ENCODE results near the gene TMLHE. TPM values are rescaled to one million over a fixed set of nuclear protein-coding genes. Genes with fewer than 3 reads are reported as not detected.
A peak's percentile ranks its signal among the peaks of the same experiment; 100 is the strongest.
"Not testable (repeated sequence)": the region's sequence is repeated elsewhere in the genome, so short reads cannot be mapped to it uniquely, and the experiment has no call there.

The TMLHE gene, protein sequence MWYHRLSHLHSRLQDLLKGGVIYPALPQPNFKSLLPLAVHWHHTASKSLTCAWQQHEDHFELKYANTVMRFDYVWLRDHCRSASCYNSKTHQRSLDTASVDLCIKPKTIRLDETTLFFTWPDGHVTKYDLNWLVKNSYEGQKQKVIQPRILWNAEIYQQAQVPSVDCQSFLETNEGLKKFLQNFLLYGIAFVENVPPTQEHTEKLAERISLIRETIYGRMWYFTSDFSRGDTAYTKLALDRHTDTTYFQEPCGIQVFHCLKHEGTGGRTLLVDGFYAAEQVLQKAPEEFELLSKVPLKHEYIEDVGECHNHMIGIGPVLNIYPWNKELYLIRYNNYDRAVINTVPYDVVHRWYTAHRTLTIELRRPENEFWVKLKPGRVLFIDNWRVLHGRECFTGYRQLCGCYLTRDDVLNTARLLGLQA
- 8.8 TPM for polyA plus RNA-seq (2013, experiment 1 of 2)
- 9.1 TPM for polyA plus RNA-seq (2013, experiment 2 of 2)

DNA sequence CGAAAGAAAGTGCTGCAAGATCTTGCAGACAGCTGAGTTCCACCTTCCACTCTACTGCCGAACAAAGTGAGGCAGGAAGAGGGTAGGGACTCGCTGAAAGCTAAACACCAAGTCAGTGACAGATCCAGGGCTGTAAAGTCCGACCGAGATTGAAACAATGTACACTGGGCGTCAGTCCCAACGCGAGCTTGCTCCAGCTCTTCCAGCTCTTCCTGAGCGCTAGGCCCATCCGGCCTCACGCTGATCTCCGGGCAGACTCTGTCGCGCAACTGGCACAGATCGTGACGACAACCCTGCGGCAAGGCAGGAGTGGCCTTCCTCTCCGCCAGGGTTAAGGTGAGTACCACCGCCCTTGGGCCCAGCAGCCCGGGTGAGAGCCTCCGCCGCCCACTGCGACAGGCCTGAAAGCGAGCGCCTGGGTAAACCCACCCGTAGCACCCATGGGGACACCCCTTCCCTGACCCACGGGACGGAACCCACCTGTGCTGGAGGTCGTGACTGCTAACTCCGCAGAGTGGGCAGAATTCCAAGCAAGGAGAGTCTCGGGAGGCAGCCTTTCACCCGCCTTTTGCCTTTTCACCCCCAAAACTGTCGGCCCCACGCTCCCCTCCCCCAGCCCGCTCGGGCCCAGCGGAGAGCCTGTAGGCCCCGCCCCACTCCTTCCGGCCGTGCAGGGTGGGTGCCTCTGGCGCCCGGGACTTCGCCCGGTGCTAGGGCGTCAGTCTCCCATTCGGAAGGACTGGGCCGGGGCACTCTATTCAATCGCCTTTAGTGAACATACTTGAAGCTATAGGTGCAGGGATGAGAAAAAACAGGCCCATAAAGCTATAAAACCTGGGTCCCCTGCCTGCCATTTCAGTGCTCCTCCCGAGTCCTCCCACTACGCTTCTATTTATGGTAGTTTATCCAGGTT is at the start of gene TMLHE, which contains the start of gene SPRY3:
TSS of gene TMLHE (minus strand) at position 641 of the 913 bp plus-strand sequence. CDS start 67,676 bp downstream, outside the sequence.
TSS of gene SPRY3 (plus strand) at position 275 of the 913 bp plus-strand sequence.
- H3K9ac ChIP-seq (ENCODE audit: low read length), result peak within 1 kb of the TSS; percentile 93
- H4K5ac ChIP-seq (ENCODE audit: low read length), result no peak within 1 kb of the TSS
- DNase-seq, result peak; percentile 68
- H3K79me2 ChIP-seq (ENCODE audit: control insufficient read depth, insufficient read depth, low read length), result peaks cover 4% of the 10 kb centered on the region
- H3K4me2 ChIP-seq (ENCODE audit: low read length), result peak within 1 kb of the TSS; percentile 62
- H2BK5ac ChIP-seq (ENCODE audit: low read length), result peak within 1 kb of the TSS; percentile 63
- no peak within 1 kb of the TSS for H2BK120ac ChIP-seq (ENCODE audit: low read depth, low read length)
- peak within 1 kb of the TSS; percentile 92 for H3K18ac ChIP-seq (ENCODE audit: low read length)
- no peaks in the 10 kb centered on the region for H3K27me3 ChIP-seq (ENCODE audit: insufficient read depth, low read length, poor library complexity)
- peak within 1 kb of the TSS; percentile 81 for H4K8ac ChIP-seq (ENCODE audit: low read depth, low read length)
- H3K36me3 ChIP-seq (ENCODE audit: control insufficient read depth, insufficient read depth, low read length), result no peaks in the 10 kb centered on the region
- no peak within 1 kb of the TSS for H2AK5ac ChIP-seq (ENCODE audit: low read length)
- WGBS (ENCODE audit: extremely low coverage, insufficient coverage, low lambda C conversion rate), result no CpG with 5 or more reads among the region's 50 CpGs
- H3K23ac ChIP-seq (ENCODE audit: low read length), result peak within 1 kb of the TSS; percentile 45
- H3K4me3 ChIP-seq (ENCODE audit: low read length), result peak within 1 kb of the TSS; percentile 81
- peak within 1 kb of the TSS; percentile 93 for H3K56ac ChIP-seq (ENCODE audit: low read length)
- H3K79me1 ChIP-seq (ENCODE audit: low read length), result no peaks in the 10 kb centered on the region
- H3K4ac ChIP-seq (ENCODE audit: low read depth, low read length), result peak within 1 kb of the TSS; percentile 48
- H3K4me1 ChIP-seq (ENCODE audit: control insufficient read depth, low read depth, low read length), result no peaks in the 10 kb centered on the region
- H2BK15ac ChIP-seq (replicated peaks; ENCODE audit: low read depth), result no peak within 1 kb of the TSS
- H3K27ac ChIP-seq (ENCODE audit: low read depth, low read length), result peak within 1 kb of the TSS; percentile 66

DNA sequence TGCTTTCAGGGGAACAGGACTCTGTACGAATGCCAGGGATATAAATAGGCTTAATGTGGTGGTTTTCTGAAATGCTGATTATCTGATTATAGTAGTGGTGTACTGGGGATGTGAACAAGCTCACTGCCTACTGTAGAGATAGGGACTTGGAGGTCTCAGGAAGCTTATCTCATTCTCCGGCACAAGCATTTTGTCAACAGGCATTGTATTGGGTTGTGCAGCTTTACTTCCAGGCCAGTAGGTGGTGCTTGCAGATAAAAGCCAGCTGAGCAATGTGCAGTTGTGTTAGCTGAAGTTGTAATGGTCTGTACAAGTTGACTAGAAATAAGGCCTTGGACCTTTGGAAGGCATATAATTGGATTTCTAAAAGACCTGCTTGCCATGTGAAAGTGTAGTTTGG is 49.5 kb upstream of the TMLHE start:
- no CpG with 5 or more reads among the region's 2 CpGs for WGBS (ENCODE audit: extremely low coverage, insufficient coverage, low lambda C conversion rate)
- H2AK5ac ChIP-seq (ENCODE audit: low read length), result no peak overlapping the region
- no peaks in the 10 kb centered on the region for H3K79me1 ChIP-seq (ENCODE audit: low read length)

DNA sequence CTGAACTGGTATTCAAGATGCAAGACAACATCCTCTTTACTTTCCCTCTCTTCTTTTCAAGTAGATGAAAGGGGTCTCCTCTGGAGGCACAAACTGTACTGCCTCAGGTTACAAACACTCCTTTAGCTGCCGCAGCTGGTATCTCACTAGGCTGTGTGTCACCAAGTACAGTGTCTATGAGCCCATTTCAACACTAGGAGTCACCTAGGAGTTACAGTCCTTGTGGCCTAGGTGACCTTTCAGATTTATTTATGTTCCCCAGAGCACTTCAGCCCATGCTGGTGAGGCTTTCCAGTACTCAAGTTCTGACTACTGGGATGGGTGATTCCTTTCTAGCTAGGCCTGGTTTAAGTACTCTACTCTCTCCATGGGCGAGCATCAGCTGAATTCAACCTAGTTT is 32.4 kb upstream of the TMLHE start:
- no peaks in the 10 kb centered on the region for H3K79me1 ChIP-seq (ENCODE audit: low read length)
- no peak overlapping the region for H4K8ac ChIP-seq (ENCODE audit: low read depth, low read length)
- H3K4me1 ChIP-seq (ENCODE audit: control insufficient read depth, low read depth, low read length), result no peaks in the 10 kb centered on the region
- no peak overlapping the region for H3K4ac ChIP-seq (ENCODE audit: low read depth, low read length)
- peak; percentile 57 for DNase-seq
- no peaks in the 10 kb centered on the region for H3K36me3 ChIP-seq (ENCODE audit: control insufficient read depth, insufficient read depth, low read length)
- no peak overlapping the region for H2BK120ac ChIP-seq (ENCODE audit: low read depth, low read length)
- H3K27me3 ChIP-seq (ENCODE audit: insufficient read depth, low read length, poor library complexity), result no peaks in the 10 kb centered on the region
- H2BK5ac ChIP-seq (ENCODE audit: low read length), result no peak overlapping the region
- H3K27ac ChIP-seq (ENCODE audit: low read depth, low read length), result no peak overlapping the region
- no peak overlapping the region for H3K4me2 ChIP-seq (ENCODE audit: low read length)
- no peak overlapping the region for H2BK15ac ChIP-seq (replicated peaks; ENCODE audit: low read depth)
- H4K5ac ChIP-seq (ENCODE audit: low read length), result no peak overlapping the region
- peak overlapping the region; percentile 34 for H3K56ac ChIP-seq (ENCODE audit: low read length)
- no peaks in the 10 kb centered on the region for H3K79me2 ChIP-seq (ENCODE audit: control insufficient read depth, insufficient read depth, low read length)
- no peak overlapping the region for H2AK5ac ChIP-seq (ENCODE audit: low read length)
- H3K18ac ChIP-seq (ENCODE audit: low read length), result no peak overlapping the region
- H3K4me3 ChIP-seq (ENCODE audit: low read length), result no peak overlapping the region
- H3K23ac ChIP-seq (ENCODE audit: low read length), result no peak overlapping the region
- WGBS (ENCODE audit: extremely low coverage, insufficient coverage, low lambda C conversion rate), result no CpG with 5 or more reads among the region's 2 CpGs
- H3K9ac ChIP-seq (ENCODE audit: low read length), result no peak overlapping the region

More for the DNA sequence above, 49.5 kb upstream of the TMLHE start:
- no peak overlapping the region for H4K5ac ChIP-seq (ENCODE audit: low read length)
- no peak overlapping the region for H2BK120ac ChIP-seq (ENCODE audit: low read depth, low read length)
- H3K4ac ChIP-seq (ENCODE audit: low read depth, low read length), result no peak overlapping the region
- H3K56ac ChIP-seq (ENCODE audit: low read length), result no peak overlapping the region
- no peaks in the 10 kb centered on the region for H3K79me2 ChIP-seq (ENCODE audit: control insufficient read depth, insufficient read depth, low read length)
- no peak overlapping the region for H3K9ac ChIP-seq (ENCODE audit: low read length)
- DNase-seq, result peak; percentile 65
- no peak overlapping the region for H2BK5ac ChIP-seq (ENCODE audit: low read length)
- no peaks in the 10 kb centered on the region for H3K4me1 ChIP-seq (ENCODE audit: control insufficient read depth, low read depth, low read length)
- no peaks in the 10 kb centered on the region for H3K36me3 ChIP-seq (ENCODE audit: control insufficient read depth, insufficient read depth, low read length)
- H4K8ac ChIP-seq (ENCODE audit: low read depth, low read length), result no peak overlapping the region
- no peak overlapping the region for H3K4me3 ChIP-seq (ENCODE audit: low read length)
- no peak overlapping the region for H3K23ac ChIP-seq (ENCODE audit: low read length)
- no peak overlapping the region for H3K4me2 ChIP-seq (ENCODE audit: low read length)
- no peak overlapping the region for H2BK15ac ChIP-seq (replicated peaks; ENCODE audit: low read depth)
- H3K27ac ChIP-seq (ENCODE audit: low read depth, low read length), result no peak overlapping the region
- no peaks in the 10 kb centered on the region for H3K27me3 ChIP-seq (ENCODE audit: insufficient read depth, low read length, poor library complexity)
- H3K18ac ChIP-seq (ENCODE audit: low read length), result no peak overlapping the region

DNA sequence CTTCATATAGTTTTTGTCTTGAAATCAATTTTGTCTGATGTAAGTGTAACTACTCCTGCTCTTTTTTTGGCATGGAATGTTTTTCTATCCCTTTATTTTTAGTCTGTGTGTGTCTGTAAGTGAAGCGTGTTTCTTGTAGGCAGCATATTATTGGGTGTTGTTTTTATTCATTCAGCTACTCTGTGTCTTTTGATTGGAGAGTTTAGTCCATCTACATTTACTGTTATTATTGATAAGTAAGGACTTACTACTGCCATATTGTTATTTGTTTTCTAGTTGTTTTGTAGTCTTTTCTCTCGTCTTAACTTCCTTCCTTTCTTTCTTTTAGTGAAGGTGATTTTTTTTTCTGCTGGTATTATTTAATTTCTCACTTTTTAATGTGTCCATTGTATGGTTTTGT is 30.5 kb upstream of the TMLHE start:
- Histone ChIP-seq H2BK120ac (ENCODE audit: low read depth, low read length) (no peak overlapping the region), H3K36me3 (ENCODE audit: control insufficient read depth, insufficient read depth, low read length) (no peaks in the 10 kb centered on the region), H4K8ac (ENCODE audit: low read depth, low read length) (no peak overlapping the region), H3K4ac (ENCODE audit: low read depth, low read length) (no peak overlapping the region), H3K79me1 (ENCODE audit: low read length) (no peaks in the 10 kb centered on the region), H3K4me3 (ENCODE audit: low read length) (no peak overlapping the region), H3K27me3 (ENCODE audit: insufficient read depth, low read length, poor library complexity) (no peaks in the 10 kb centered on the region), H3K4me1 (ENCODE audit: control insufficient read depth, low read depth, low read length) (no peaks in the 10 kb centered on the region), H2BK15ac (replicated peaks; ENCODE audit: low read depth) (no peak overlapping the region), H2BK5ac (ENCODE audit: low read length) (no peak overlapping the region), H2AK5ac (ENCODE audit: low read length) (no peak overlapping the region), H3K56ac (ENCODE audit: low read length) (no peak overlapping the region), H3K4me2 (ENCODE audit: low read length) (no peak overlapping the region), H3K27ac (ENCODE audit: low read depth, low read length) (no peak overlapping the region), H3K9ac (ENCODE audit: low read length) (no peak overlapping the region), H3K18ac (ENCODE audit: low read length) (no peak overlapping the region), H3K79me2 (ENCODE audit: control insufficient read depth, insufficient read depth, low read length) (no peaks in the 10 kb centered on the region), H4K5ac (ENCODE audit: low read length) (no peak overlapping the region), H3K23ac (ENCODE audit: low read length) (no peak overlapping the region)
- DNase-seq, result no peak
- no CpG with 5 or more reads among the region's 2 CpGs for WGBS (ENCODE audit: extremely low coverage, insufficient coverage, low lambda C conversion rate)

DNA sequence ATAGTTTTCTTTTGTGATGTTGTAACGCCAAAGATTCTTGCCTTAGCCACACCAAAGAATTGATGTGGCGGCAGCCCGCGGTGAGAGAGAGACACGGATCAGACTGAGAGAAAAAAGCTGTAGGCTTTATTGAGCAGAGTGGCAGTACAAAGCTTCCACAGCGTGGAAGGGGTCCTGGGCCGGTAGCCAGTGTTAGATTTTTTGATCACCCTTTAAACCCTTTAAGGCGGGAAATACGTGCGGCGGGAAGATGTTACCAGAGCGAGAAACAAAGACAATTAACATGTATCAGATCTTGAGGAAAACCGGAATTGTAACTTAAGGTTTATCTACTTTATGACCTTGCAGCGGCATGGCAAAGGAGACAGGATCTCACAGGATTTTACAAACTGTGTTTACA is 28.6 kb upstream of the TMLHE start:
- H3K23ac ChIP-seq (ENCODE audit: low read length); H3K4me2 ChIP-seq (ENCODE audit: low read length); H2AK5ac ChIP-seq (ENCODE audit: low read length); H3K18ac ChIP-seq (ENCODE audit: low read length); H4K5ac ChIP-seq (ENCODE audit: low read length); H2BK120ac ChIP-seq (ENCODE audit: low read depth, low read length); H3K4me1 ChIP-seq (ENCODE audit: control insufficient read depth, low read depth, low read length); H2BK15ac ChIP-seq (replicated peaks; ENCODE audit: low read depth); H3K4ac ChIP-seq (ENCODE audit: low read depth, low read length); H3K36me3 ChIP-seq (ENCODE audit: control insufficient read depth, insufficient read depth, low read length); H2BK5ac ChIP-seq (ENCODE audit: low read length); H3K79me2 ChIP-seq (ENCODE audit: control insufficient read depth, insufficient read depth, low read length); H3K79me1 ChIP-seq (ENCODE audit: low read length); H3K4me3 ChIP-seq (ENCODE audit: low read length); H4K8ac ChIP-seq (ENCODE audit: low read depth, low read length); H3K27me3 ChIP-seq (ENCODE audit: insufficient read depth, low read length, poor library complexity): not testable (repeated sequence)
- Histone ChIP-seq H3K27ac (ENCODE audit: low read depth, low read length) (peak overlapping the region; percentile 88), H3K56ac (ENCODE audit: low read length) (peak overlapping the region; percentile 80), H3K9ac (ENCODE audit: low read length) (peak overlapping the region; percentile 50)
- WGBS (ENCODE audit: extremely low coverage, insufficient coverage, low lambda C conversion rate), result no CpG with 5 or more reads among the region's 14 CpGs
- DNase-seq, result peak; percentile 79

Data from mesendoderm (in vitro differentiated cells).